Measurements from ENCODE around the gene COPRS.
"Not testable (repeated sequence)": the region's sequence is repeated elsewhere in the genome, so short reads cannot be mapped to it uniquely, and the experiment has no call there.

The COPRS gene

GRCh38 chr17:31809876-31810275 is 49.2 kb downstream of the COPRS start:
- H3K4me3 ChIP-seq (ENCODE audit: low read depth, low read length) = not testable (repeated sequence)

- no peak overlapping the region for H3K4me3 ChIP-seq (ENCODE audit: low read depth, low read length)
Observed at GRCh38 chr17:31808521-31809050, 50.5 kb downstream of the COPRS start.

GRCh38 chr17:31807846-31808245 is 51.2 kb downstream of the COPRS start:
- no peak overlapping the region for H3K4me3 ChIP-seq (ENCODE audit: low read depth, low read length)

GRCh38 chr17:31806921-31807320 is 52.1 kb downstream of the COPRS start:
- H3K4me3 ChIP-seq (ENCODE audit: low read depth, low read length) = no peak overlapping the region

- no peak overlapping the region for H3K4me3 ChIP-seq (ENCODE audit: low read depth, low read length)
Observed at GRCh38 chr17:31803494-31804213, 55.4 kb downstream of the COPRS start.

- no peak overlapping the region for H3K4me3 ChIP-seq (ENCODE audit: low read depth, low read length)
Observed at GRCh38 chr17:31802502-31802901, 56.5 kb downstream of the COPRS start.

Measured in iPS-11a (cell line).